ENCODE data around the gene PRKAB1.
"Not testable (repeated sequence)": the region's sequence is repeated elsewhere in the genome, so short reads cannot be mapped to it uniquely, and the experiment has no call there.

- not testable (repeated sequence) for TF ChIP-seq EZH2 (IDR thresholded peaks at IDR 0.05; ENCODE audit: low read length, unreplicated experiment); CTCF (conservative IDR thresholded peaks at IDR 0.05; ENCODE audit: low read depth, low read length); EZH2phosphoT487 (IDR thresholded peaks at IDR 0.05; ENCODE audit: borderline replicate concordance, low read length)
Measured at GRCh38 chr12:119657001-119657400, 10.9 kb upstream of the PRKAB1 start.

All from PC-3 (cell line).